Mucosa of descending colon (tissue), 3 donors: ENCODE data around the gene CLSTN2. TPM values are rescaled to one million over a fixed set of nuclear protein-coding genes. Genes with fewer than 3 reads are reported as not detected.

Experiments
- ATAC-seq: fragments of 200-7000 bp; cut with Tn5 transposase; one replicate; pipeline ENCODE4 v1.9.1; 2020; ENCODE audit warnings: mild to moderate bottlenecking, moderate library complexity
- DNase-seq, 3 donors: peaks; one replicate each; pipeline ENCODE4 v3.0.0-alpha.2; 2020
- H3K36me3 ChIP-seq: fragments of 200-600 bp; one replicate; pipeline ENCODE4 v1.8.0; 2021; ENCODE audit warnings: low read depth, mild to moderate bottlenecking
- H3K4me1 ChIP-seq: fragments of 200-600 bp; one replicate; pipeline ENCODE4 v1.8.0; 2021; ENCODE audit warnings: low read depth, mild to moderate bottlenecking
- H3K4me3 ChIP-seq: fragments of 200-600 bp; one replicate; pipeline ENCODE4 v1.8.0; 2021; ENCODE audit warnings: mild to moderate bottlenecking
- H3K9me3 ChIP-seq: fragments of 200-600 bp; one replicate; pipeline ENCODE4 v1.8.0; 2021; ENCODE audit warnings: mild to moderate bottlenecking
- intact Hi-C, 2 donors: fragments of 100-400 bp; cut with DNase I in 1 of 2; cut with micrococcal nuclease in 1 of 2; formaldehyde crosslinking; loops; one replicate each; pipeline versions ENCODE4 v1.11.0 to v1.11.1; 2022; cut with DNase I, micrococcal nuclease
- total RNA-seq, 3 donors: library from RNA; stranded (reverse); fragmentation: NEBNext Ultra II Directional in 2 of 3; extraction: Animal tissue kit (Norgen Biotek cat#: 25700) in 2 of 3; gene quantifications; one replicate each; pipeline versions ENCODE4 v1.2.1 to v1.2.4, GENCODE V29; 2021 to 2023
- TF ChIP-seq, protein P1 (sequence below): fragments of 200-600 bp; IDR thresholded peaks from one replicate; pipeline ENCODE4 v1.8.0; 2022; ENCODE audit warnings: antibody characterized with exemption, mild to moderate bottlenecking
- donor health status: DM: no; HTN: no; CAD: no; lungs with moderate emphysema.
- donor health status: DM: no; HTN: no; CAD: no.
- donor health status: DM: no; HTN: yes; CAD: no.

Gene CLSTN2
- total RNA-seq, 3 donors from 2014 or later = 0.90 to 5.3 (median 2.5) TPM

DNA sequence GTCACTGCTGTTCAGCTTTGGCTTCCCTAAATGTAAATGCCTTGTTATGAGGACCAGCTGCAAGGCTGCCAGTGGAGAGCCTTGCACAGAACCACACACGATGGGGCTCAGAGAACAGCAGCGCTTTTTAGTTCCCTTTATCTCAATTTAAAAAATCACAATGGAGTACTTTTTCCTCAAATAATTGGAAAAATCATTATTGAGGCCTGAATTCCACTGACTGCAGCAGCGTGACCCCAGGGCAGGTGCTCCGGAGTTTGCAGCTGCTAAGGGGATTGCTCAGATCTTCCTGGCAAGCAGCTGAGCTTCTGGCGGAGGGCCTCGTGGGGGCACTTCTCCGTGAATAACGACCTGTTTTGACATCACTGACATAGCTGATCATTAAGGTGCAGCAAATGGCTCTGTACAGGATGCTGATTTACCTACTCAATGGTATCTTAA is 497.3 kb downstream of the CLSTN2 start:
- Histone ChIP-seq H3K9me3 (no peaks in the 10 kb centered on the region), H3K4me1 (no peaks in the 10 kb centered on the region), H3K36me3 (no peaks in the 10 kb centered on the region), H3K4me3 (no peak overlapping the region)
- ATAC-seq (no peak), DNase-seq (no peak)
- intact Hi-C loops = no loop called here
- TF ChIP-seq, protein P1, sequence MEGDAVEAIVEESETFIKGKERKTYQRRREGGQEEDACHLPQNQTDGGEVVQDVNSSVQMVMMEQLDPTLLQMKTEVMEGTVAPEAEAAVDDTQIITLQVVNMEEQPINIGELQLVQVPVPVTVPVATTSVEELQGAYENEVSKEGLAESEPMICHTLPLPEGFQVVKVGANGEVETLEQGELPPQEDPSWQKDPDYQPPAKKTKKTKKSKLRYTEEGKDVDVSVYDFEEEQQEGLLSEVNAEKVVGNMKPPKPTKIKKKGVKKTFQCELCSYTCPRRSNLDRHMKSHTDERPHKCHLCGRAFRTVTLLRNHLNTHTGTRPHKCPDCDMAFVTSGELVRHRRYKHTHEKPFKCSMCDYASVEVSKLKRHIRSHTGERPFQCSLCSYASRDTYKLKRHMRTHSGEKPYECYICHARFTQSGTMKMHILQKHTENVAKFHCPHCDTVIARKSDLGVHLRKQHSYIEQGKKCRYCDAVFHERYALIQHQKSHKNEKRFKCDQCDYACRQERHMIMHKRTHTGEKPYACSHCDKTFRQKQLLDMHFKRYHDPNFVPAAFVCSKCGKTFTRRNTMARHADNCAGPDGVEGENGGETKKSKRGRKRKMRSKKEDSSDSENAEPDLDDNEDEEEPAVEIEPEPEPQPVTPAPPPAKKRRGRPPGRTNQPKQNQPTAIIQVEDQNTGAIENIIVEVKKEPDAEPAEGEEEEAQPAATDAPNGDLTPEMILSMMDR = no peak

DNA sequence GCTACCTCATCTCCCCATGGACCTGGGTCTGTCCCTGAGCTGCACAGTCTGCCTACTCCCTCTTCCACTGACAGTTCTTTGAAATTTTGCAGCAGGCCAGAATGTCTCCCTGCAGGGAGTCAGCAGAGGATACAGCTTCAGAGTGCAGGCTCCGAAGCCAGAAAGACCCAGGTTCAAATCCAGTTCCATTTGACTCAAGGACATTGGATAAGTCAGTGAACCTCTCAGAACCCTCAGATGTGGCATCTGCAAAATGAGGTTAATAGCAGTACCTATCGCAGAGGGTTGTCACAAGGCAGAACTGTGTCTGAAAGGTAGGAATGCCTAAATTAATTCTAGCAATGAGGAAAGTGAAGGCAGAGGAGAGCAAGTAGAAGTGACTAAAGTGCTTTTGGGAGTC is 498.4 kb downstream of the CLSTN2 start:
- no peak for DNase-seq
- H3K9me3 ChIP-seq = no peaks in the 10 kb centered on the region
- H3K4me1 ChIP-seq = no peaks in the 10 kb centered on the region
- no peak overlapping the region for H3K4me3 ChIP-seq
- TF ChIP-seq, protein P1 = no peak
- no peaks in the 10 kb centered on the region for H3K36me3 ChIP-seq
- intact Hi-C loops = no loop called here
- no peak for ATAC-seq

DNA sequence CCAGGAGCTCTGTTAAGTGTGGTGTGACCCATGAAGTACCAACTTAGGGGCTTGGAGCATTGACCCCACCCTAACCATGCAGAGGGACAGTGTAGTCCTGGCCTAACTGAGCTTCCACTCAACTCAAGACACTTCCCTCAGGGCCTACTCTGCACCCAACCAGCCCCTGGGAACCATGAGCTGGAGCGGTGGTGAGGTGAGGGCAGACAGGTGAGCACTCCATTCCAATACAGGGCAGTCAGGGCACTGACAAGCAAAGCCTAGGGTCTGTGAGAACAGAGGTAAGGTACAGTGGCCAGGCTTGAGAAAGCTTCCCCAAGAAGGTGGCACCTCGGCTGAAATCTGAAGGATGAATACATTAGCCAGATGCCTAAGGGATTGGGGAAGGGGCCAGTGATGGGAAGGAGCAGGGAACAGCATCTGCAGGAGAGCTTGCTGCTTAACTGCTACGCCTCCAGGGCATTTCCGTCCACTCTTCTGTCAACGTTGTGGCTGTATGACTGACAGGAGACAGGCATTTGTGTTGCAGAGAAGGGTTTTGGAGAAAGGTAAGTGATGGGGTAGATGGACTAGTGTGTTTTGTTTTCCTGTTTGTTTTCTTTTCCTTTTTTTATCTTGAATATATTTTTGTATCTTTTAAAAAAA is 499.4 kb downstream of the CLSTN2 start:
- no peaks in the 10 kb centered on the region for H3K36me3 ChIP-seq
- DNase-seq = no peak
- H3K9me3 ChIP-seq = no peaks in the 10 kb centered on the region
- H3K4me1 ChIP-seq = no peaks in the 10 kb centered on the region
- ATAC-seq = no peak
- TF ChIP-seq, protein P1 = no peak
- intact Hi-C loops = no loop called here
- H3K4me3 ChIP-seq = no peak overlapping the region

DNA sequence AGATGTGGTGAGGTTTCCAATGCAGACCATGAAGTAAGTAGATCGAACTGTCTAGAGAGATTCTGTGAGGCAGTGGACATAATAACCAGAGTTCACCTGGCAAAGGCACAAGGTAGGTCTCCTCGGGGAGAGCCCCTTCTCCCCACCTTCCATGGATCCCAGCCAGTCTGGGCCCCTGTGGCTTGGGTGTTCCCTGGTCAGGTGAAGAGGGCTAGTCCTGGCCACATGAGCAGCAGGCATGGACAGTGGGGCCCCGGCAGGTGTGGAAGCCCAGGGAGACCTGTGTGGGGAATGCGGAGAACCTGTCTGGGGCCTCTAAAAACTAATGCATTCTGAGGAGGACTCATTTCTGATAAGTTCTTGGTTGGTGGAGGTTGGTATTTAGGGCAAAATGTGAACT is 501.4 kb downstream of the CLSTN2 start:
- Histone ChIP-seq H3K4me3 (no peak overlapping the region), H3K9me3 (no peaks in the 10 kb centered on the region), H3K36me3 (no peaks in the 10 kb centered on the region), H3K4me1 (no peaks in the 10 kb centered on the region)
- no peak for ATAC-seq
- intact Hi-C loops = no loop called here
- DNase-seq = no peak
- TF ChIP-seq, protein P1 = no peak

DNA sequence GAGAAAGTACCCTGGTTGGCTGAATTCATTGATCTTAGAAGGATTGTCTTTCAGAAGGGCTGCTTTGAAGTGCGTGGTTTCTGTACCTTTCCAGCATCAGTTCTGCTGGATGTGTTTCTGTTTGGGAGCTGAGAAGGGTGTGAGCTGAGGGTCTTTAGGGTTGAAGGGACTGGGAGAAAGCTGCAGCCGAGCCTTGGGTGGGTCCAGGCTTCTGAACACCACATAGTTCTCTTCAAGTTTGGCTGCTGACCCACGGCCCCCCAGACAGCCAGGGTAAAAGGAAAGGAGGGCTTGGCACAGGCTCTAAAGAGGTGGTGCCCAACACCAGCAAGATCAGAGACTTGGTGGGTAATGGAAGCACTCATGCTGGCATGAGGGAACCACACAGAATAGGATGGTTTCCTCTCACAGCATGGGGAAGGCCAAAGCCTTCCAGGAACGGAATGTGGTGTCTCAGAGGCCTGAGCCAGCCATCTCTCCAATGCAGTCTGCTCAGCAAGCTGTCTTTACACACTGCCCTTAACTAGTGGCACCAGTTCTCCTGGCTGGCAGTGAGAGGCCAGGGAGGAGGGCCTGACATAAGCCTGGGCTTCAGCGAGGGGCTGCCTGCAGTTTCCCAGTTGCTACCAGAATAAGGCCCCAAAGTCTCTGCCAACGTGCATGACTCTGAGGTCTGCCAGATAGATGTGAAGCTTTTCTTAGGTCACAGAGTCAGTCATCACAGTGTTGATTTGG is 503.9 kb downstream of the CLSTN2 start:
- ATAC-seq = no peak
- intact Hi-C loops = no loop called here

More for the DNA sequence above, 503.9 kb downstream of the CLSTN2 start:
- Histone ChIP-seq H3K4me3 (no peak overlapping the region), H3K4me1 (no peaks in the 10 kb centered on the region), H3K36me3 (no peaks in the 10 kb centered on the region), H3K9me3 (no peaks in the 10 kb centered on the region)
- TF ChIP-seq, protein P1 = no peak
- no peak for DNase-seq
